Posterior cingulate gyrus (tissue), 11 donors: ENCODE results near the gene HMX3.
A peak's percentile ranks its signal among the peaks of the same experiment; 100 is the strongest.

Experiments used
- DNase-seq, 10 donors: peaks; one replicate each; pipeline versions ENCODE4 v3.0.0 to v3.0.0-alpha.2; 2020 to 2021; ENCODE audit warnings: mixed read lengths in 3 of 10
- intact Hi-C: fragments of 100-400 bp; cut with DNase I; formaldehyde crosslinking; loops from one replicate; pipeline ENCODE4 v1.15.1; 2023

The HMX3 gene

DNA sequence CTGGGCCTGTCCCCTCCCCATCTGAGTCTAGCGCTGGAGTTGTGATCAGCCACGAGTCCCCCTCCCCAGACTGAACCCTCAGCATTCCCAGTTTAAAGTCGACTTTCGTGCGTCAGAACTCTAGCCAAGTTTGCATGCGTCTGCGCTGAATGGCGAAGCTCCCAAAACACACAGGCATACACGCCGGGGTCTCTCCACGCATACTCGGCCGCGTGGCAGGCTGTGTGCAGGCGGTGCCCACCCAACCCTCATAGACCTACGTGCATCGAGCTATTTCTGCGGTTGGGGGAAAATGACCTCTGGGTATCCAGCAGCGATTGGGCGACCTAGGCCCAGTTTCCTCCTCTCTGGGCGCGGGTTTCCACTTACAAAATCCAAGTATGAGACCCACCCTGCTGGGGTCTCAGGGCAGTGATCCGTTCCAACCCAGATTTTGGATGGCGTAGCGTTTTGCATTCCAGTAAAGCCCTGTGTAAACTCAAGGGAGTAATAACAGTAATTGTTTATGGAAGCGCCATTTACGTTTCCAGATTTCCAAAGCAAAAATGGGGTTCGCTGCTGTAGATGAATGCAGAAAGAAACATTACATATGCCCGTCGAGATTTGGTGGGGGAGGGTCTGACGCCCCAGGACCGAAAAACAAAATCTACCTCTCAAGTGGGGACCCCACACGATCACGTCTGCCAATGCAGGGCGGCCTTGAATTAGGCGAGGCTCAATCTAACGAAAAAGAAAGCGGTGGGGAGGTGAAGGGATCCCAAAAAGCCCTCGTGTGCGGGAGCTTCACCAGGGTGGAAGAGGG is 2.0 kb upstream of the HMX3 start:
- peak in 1 of 10 donors; percentile 75 for DNase-seq
- intact Hi-C loops: loop anchor here (2.0 to 10.0 kb wide), 3 partner anchors 91 to 247 kb away; no protein-coding TSS in a partner anchor

DNA sequence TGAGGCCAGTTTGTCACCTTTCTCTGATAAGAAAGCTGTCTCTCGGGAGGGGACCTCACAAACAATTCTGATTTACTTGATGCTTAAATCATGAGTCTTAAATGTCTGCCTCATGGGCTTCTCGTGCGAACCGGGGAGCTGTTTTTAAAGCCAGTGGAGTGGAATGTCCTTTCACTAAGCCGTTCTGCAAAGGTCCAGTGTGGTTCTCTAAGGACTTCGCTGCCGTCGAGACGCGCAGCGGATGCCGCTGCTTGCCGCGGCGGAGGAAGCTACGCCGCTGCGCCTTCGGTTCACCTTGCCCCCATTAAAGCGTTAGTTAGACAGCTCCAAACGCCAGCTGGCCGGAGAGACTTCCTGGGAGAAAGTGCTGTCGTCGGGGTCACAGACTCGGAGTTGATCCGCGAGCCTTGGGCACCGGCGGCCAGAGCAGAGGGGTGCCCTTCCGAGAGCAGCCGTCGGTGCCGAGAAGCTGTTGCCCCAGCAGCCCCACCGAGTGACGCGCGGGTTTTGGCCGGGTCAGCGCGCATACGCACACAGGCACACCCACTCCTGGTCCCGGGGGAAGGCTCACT is 1.3 kb upstream of the HMX3 start:
- DNase-seq: peak in 1 of 10 donors; percentile 75
- intact Hi-C loops: loop anchor here (10.0 kb wide), 1 partner anchor 170 kb away; no protein-coding TSS in a partner anchor

DNA sequence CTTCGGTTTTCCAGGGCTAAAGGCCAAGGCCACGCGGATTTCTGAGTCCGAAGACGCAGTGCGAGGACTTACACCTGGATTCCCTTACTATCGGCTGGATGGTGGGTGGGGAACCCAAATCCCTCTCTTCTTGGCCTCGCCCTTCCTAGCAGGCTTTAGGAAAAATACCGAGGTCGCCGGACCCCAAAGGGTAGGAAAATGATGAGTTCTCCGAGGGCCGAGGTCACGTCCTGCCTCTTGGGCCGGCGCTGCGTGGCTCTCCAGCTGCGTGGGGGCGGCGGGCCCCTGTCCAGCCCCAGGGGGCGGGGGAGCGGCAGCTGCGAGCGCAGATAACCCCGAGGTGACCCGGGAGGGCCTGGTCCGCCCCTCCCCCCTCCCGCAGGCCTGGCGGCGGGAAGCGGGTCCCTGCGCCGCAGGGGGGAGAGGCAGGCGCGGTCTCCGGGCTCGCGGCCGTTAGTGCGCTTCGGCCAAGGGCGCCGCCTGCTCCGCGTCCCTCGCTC is 805 bp upstream of the HMX3 start:
- no peak for DNase-seq
- intact Hi-C loops: loop anchor here (10.0 kb wide), 1 partner anchor 170 kb away; no protein-coding TSS in a partner anchor

DNA sequence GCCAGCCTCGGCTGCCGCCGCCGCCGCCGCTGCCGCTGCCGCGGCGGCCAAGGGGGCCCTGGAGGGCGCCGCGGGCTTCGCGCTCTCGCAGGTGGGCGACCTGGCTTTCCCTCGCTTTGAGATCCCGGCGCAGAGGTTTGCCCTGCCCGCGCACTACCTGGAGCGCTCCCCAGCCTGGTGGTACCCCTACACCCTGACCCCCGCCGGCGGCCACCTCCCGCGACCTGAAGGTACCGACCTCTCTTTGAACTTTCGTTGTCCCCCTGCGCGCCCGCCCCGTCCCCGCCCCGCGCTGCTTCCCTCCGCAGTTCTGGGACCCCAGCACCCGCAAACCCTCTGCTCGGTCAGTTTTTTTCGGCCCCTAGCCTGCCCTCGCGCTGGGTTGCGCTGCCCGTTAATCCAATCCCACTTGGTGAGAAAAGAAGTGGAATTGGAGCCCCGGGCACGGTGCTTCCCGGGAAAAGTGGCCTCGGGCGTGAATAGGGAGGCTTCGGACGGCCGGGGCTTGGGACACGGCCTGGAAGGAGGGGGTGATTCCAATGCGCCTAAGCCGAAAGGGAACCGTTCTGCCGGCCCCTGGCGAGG is 543 bp downstream of the HMX3 start:
- no peak for DNase-seq
- intact Hi-C loops: loop anchor here (10.0 kb wide), 1 partner anchor 168 kb away; no protein-coding TSS in a partner anchor

DNA sequence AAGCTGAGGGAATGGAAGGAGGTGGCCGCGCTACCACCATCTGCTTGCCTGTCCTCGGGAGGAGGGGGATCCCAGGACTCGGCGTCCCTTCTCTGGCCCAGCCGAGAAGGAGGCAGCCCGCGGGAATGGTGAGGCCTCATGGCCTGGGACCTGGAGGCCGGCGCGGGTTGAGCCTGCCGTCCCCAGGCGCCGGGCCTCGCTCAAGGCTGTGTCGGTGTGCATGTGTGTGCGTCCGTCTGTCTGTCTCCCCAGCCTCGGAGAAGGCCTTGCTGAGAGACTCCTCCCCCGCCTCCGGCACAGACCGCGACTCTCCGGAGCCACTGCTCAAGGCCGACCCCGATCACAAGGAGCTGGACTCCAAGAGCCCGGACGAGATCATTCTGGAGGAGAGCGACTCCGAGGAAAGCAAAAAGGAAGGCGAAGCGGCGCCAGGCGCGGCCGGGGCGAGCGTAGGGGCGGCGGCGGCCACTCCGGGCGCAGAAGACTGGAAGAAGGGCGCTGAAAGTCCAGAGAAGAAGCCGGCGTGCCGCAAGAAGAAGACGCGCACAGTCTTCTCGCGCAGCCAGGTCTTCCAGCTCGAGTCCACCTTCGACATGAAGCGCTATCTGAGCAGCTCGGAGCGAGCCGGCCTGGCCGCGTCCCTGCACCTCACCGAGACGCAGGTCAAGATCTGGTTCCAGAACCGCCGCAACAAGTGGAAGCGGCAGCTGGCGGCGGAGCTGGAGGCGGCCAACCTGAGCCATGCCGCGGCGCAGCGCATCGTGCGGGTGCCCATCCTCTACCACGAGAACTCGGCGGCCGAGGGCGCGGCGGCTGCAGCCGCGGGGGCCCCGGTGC is 1.3 kb downstream of the HMX3 start:
- DNase-seq: peak in 1 of 10 donors; percentile 77
- intact Hi-C loops: loop anchor here (10.0 kb wide), 1 partner anchor 168 kb away; no protein-coding TSS in a partner anchor

DNA sequence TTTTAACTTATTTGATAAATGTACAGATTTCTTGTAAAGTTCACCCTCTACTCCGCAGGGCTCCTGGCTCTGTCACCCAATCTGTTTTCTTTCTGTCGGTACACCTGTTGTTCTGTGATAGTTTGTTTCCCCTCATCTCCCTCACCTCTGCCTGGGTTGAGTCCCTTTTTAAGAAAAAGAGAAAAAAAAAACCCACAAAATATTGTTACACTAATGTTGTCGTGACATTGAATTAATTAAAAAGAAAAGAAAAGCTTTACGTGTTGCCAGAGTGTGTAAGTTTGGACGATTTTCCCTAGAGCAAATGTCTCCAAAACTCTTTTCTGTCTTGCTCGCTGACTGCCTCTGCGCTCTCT is 3.4 kb downstream of the HMX3 start:
- intact Hi-C loops: loop anchor here (10.0 kb wide), 1 partner anchor 166 kb away; no protein-coding TSS in a partner anchor
- DNase-seq: no peak

DNA sequence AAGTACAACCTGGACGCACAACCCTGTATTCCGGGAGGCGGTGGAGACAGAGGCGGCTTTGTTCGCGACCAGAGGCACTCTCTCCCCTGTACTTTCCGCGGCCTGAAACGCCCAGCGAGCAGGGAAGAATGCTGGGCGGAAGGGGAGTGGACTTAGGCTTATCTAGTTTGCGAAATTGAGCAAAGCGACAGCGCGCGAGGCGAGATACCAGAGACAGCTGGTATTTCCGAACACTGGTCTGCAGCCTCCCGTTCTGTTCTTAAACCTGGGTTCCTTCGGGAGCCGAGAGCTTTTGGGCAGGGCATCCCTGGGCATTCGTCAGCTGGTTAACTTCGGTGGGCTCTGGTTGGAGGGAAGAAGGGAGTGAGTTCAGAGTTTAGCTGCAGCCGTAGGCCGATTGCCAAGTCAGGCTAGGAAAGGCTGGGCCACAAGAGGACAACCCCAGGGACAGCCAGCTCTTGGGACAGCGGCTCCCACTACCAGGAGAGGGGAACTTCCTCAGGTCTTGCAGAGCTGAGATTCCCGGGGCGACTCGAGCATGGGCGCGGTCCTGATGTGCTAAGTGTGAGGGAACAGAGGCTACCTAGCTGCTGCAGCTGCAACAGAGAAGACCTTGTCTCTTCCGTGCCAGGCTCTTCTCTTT is 3.9 kb downstream of the HMX3 start:
- intact Hi-C loops: loop anchor here (10.0 kb wide), 1 partner anchor 165 kb away; no protein-coding TSS in a partner anchor
- no peak for DNase-seq

DNA sequence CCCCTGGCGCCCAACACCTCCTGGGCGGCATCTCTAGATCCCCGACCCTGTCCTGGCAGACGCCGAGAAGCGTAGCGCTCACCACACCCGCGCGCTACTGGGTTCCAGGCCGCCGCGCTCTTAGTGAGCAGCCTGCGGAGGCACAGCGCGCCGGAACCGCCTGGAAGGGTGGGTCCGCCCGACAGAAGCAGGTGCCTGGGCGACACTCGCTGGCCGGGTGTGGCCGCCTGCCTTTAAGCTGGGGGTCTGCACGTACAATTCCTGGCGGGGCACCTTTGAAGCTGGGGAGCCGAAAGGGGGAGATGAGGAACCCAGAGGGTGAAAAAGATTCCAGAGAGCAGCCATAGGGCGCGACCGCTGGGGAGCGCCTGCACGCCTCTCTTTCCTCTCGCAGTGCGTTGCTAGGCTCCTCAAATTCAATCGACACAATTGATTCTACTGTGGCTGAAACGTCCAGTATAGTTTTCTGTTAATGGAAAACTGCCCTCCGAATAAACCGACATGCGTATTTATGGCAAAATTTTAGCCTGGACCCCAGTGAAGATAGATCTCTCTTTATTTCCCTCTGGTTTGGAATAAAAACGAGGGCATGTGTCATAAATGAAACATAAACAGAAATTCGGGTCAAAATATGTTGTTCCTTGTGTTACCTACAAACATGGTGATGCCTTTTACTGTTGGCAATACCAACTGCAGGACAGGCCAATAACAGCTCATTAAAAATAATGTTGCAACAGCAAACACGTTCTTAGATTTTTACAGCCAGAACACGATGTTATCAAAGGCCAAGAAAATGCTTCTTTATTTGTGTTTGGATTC is 4.6 kb downstream of the HMX3 start:
- intact Hi-C loops: no loop called here
- peak in 1 of 10 donors; percentile 71 for DNase-seq

DNA sequence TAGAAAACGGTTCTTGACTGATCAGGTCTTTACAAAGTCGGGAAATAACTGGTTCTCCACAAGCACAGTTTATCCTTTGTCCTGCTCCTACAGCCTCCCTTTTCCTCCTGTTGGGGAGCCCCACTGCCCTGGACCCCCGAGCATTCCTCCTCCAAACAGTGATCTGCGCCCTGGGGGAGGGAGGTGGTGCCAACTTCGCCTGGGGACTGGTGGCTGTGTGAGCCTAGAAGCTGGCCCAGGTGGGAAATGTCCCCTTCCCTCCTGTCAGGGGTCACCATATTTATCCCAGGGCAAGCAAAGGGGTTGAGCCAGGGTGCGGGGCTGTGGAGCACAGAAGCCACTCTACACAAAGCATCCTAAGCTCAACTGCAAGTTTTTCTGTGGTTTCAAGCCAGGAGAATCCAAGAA is 5.2 kb downstream of the HMX3 start:
- DNase-seq: no peak
- intact Hi-C loops: no loop called here

DNA sequence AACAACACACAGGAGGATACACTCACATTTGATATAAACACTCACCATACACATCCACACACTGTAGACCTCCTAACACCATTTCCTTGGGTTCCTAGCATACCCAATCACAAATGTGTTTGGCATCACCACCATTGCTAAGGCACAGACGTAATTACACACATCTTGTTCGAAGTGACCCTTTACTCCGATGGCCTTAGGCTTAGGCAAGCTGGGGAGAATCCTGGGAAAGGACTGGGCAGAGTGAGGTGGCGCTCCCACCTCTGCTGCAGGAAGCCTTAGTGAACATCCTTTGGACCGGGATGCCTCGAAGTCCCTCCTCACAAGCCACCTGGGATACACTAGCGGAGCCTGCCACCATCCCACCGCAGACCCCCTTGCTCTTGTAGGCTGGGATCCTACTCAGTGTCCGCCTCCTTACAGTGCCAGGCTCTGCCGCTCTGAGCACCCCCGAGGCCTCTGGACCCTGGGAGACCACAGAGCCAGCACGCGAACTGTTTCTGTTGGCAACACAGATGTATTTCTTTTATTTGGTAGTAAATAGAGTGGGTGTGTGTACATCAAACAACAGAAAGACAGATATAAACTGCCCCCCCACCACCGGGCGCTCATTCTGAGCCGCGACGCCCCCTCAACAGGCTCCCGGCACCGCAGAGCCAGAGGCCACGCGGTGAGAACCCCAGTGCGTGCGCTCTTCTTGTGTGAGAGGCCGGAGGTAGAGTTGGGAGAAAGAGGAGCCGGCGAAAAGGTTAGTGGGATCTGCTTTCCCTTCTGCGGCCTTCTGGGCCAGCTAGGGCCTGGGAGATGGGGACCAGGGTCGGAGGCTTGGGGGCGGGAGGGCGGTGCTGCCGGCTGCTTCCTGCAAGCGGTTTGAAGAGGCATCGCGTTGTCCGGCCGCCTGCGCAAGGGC is 6.3 kb downstream of the HMX3 start:
- intact Hi-C loops: no loop called here
- no peak for DNase-seq

DNA sequence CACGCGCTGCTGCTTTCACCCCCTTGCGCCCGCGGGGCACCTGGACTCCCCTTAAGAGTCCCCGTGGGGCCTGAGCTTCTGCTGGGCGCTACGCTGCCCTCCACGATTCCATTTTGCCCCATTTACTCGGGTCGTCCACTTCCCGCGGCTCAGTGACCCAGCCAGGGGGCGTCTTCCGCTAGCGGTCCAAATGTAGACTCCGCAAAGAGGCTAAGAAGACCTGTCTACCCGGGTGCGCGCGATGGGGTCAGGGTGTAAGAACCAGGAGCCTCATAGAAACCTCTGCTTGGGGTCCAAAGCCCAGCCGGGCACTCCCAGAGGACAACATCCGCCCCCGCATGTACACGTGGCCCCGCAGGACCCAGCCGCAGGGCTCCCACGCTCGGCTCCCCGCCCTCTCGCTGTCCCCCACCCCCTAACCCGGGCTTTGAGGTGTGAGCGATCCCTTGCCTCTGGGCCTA is 7.0 kb downstream of the HMX3 start:
- peak in 1 of 10 donors; percentile 69 for DNase-seq
- intact Hi-C loops: no loop called here

DNA sequence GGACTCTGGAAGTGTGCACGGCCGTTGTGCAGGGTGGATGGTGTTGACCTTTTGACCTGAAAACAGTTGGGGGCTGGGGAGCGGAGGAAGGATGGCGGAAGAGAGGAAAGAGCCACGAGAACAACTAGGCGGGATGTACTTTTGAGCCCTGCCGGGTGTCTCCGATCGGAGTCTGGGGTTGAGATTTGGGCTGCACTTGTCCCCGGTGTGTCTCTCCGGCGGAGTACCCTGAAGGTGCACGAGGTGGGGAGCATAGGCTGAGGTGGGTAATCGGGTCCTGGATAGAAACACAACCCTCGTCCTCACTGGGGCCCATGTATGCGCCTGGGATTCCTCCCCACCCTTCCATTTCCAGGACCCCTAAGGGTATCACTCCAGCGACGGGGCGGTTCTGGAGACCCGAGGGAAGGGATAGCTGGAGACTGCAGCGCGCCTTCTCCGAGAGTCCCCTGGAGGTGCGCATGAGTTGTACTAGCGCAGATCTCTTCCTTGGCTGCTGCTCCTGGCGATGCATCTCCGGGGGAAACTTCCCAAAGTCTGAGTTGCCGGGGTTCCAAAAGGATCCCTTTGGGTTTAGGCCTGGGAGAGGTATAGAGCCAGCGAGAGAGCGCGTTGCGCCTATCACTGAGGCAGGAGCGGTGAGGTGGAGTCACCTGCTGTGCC is 7.5 kb downstream of the HMX3 start:
- intact Hi-C loops: no loop called here
- DNase-seq: no peak

DNA sequence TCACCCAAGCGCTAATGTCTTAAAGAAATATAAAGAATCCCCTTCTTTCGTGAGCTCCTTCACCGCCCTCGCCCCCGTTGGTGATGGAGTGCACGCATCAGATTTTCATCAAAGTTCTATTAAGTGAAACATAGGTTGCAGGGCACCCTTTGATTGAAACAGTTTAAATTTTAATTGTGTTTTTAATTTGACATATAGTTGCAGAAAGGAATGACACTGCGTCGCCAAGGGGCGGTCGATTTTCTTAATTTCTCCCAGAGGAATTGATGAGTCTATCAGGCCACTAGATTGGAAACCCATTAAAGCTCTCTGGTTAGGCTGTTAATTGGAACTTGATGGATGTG is 8.0 kb downstream of the HMX3 start:
- no peak for DNase-seq
- intact Hi-C loops: no loop called here

DNA sequence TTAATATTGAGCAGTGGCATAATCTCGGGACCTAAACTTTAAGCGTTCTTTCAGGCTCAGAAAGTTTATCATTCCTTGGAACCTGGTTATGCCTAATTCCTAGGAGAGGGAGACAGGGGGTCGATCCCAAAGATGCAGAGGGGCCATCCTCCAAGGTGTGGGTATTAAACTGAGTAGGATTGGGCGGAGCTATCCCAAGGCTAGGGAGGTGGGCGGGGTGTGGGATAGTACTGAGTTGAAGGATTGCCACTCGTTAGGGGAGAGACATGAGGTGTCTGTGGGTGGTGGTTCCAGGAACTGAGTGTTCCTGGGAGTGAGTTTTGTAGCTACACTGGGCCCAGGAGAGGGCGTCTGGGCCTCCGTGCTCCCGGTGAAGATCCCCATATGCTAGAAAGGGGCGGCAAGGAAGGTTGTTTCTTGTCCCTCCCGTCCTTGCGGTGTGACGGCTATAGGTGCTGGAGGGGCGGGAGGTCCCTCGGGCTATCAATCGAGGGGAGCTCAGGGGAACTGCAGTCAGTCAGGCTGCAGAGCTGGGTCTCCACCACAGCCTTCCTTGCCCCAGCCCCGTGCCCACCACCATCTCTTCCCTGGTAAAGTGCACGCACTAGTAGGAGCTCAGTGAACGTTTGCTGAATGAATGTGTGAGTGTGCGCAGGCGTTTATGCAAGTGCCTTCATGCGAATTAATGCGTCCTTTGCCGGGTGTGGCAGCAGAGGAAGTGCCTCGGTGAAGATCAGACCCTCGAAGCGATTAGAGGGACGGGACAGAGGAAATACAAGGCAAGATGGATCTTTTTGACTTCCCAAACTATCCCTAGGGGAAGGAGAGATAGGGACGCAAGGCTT is 9.1 kb downstream of the HMX3 start:
- intact Hi-C loops: no loop called here
- no peak for DNase-seq

DNA sequence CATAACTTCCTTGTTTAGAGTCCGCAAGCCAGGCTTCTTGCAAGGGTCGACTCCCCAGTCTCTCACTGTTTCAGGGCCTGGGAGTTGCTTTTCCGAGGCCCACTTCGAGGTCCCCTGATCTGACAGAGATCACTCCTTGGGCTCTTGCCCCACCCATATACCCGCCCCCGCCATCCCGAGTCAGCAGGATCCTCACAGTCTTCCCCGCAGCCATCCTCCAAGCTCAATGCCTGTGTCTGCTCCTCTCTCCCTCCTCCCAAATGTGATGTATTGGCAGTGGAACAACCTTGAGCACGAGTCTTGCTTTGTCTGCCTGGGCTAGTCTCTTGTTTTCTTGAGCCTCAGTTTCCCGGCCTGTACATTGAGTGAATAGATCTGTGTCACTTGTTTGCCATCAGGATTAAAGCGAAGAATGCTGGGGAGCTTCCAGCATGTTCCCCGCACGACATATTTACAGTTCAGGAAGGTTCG is 9.8 kb downstream of the HMX3 start:
- intact Hi-C loops: no loop called here
- DNase-seq: no peak
